HUES48 (cell line): ENCODE results near the gene LCN1.

ENCODE experiments used
- H3K27ac ChIP-seq: one replicate; pipeline ENCODE4 v1.7.0; 2013; ENCODE audit warnings: low read depth, low read length, inconsistent platforms
- H3K27me3 ChIP-seq: 2 replicates; pipeline ENCODE4 v1.6.1; 2013; ENCODE audit warnings: mild to moderate bottlenecking, low read length; ENCODE audit not compliant: control insufficient read depth, insufficient read depth
- H3K36me3 ChIP-seq: 2 replicates; pipeline ENCODE4 v1.6.1; 2013; ENCODE audit warnings: low read length; ENCODE audit not compliant: control insufficient read depth, insufficient read depth
- H3K4me1 ChIP-seq: 2 replicates; pipeline ENCODE4 v1.6.1; 2013; ENCODE audit warnings: mild to moderate bottlenecking, low read length; ENCODE audit not compliant: control insufficient read depth, insufficient read depth
- H3K4me3 ChIP-seq: 2 replicates; pipeline ENCODE4 v1.5.1; 2013; ENCODE audit warnings: mild to moderate bottlenecking, low read depth, low read length
- H3K9ac ChIP-seq: 2 replicates; pipeline ENCODE4 v1.6.1; 2013; ENCODE audit warnings: mild to moderate bottlenecking, low read depth, low read length, moderate library complexity
- H3K9me3 ChIP-seq: 2 replicates; pipeline ENCODE4 v1.6.1; 2013; ENCODE audit warnings: low read length; ENCODE audit not compliant: control insufficient read depth, insufficient read depth

The LCN1 gene

GRCh38 chr9:135520916-135521607, at the start of gene LCN1:
TSS of gene LCN1 (plus strand) at chr9:135521440. CDS start at chr9:135521498, 58 bp downstream.
- Histone ChIP-seq H3K4me3 (no peak within 1 kb of the TSS), H3K9me3 (no peaks in the 10 kb centered on the region), H3K4me1 (no peaks in the 10 kb centered on the region), H3K36me3 (no peaks in the 10 kb centered on the region), H3K27ac (no peak within 1 kb of the TSS), H3K9ac (no peak within 1 kb of the TSS), H3K27me3 (no peaks in the 10 kb centered on the region)

- Histone ChIP-seq H3K9me3 (no peaks in the 10 kb centered on the region), H3K27me3 (no peaks in the 10 kb centered on the region), H3K36me3 (no peaks in the 10 kb centered on the region), H3K27ac (peak overlapping the region; percentile 28), H3K4me3 (no peak overlapping the region), H3K9ac (no peak overlapping the region), H3K4me1 (peaks cover 9% of the 10 kb centered on the region; the same call in 1 of the 2 replicates)
Measured at GRCh38 chr9:135471791-135472640, 49.2 kb upstream of the LCN1 start.

GRCh38 chr9:135473972-135474543, 47.2 kb upstream of the LCN1 start:
- peaks cover 9% of the 10 kb centered on the region; the same call in 1 of the 2 replicates for H3K4me1 ChIP-seq

GRCh38 chr9:135474915-135475314, 46.3 kb upstream of the LCN1 start:
- H3K27ac ChIP-seq, result no peak overlapping the region
- H3K4me1 ChIP-seq, result peaks cover 9% of the 10 kb centered on the region; the same call in 1 of the 2 replicates
- H3K4me3 ChIP-seq, result no peak overlapping the region
- H3K36me3 ChIP-seq, result no peaks in the 10 kb centered on the region
- no peaks in the 10 kb centered on the region for H3K27me3 ChIP-seq
- no peak overlapping the region for H3K9ac ChIP-seq
- no peaks in the 10 kb centered on the region for H3K9me3 ChIP-seq

More at GRCh38 chr9:135473972-135474543, 47.2 kb upstream of the LCN1 start:
- H3K36me3 ChIP-seq, result no peaks in the 10 kb centered on the region
- H3K27me3 ChIP-seq, result no peaks in the 10 kb centered on the region
- no peaks in the 10 kb centered on the region for H3K9me3 ChIP-seq
- H3K9ac ChIP-seq, result no peak overlapping the region
- no peak overlapping the region for H3K4me3 ChIP-seq
- no peak overlapping the region for H3K27ac ChIP-seq

- Histone ChIP-seq H3K9ac (no peak overlapping the region), H3K36me3 (no peaks in the 10 kb centered on the region), H3K4me3 (no peak overlapping the region), H3K27ac (no peak overlapping the region), H3K27me3 (no peaks in the 10 kb centered on the region), H3K9me3 (no peaks in the 10 kb centered on the region), H3K4me1 (peaks cover 6% of the 10 kb centered on the region; the same call in 1 of the 2 replicates)
Measured at GRCh38 chr9:135476561-135477355, 44.5 kb upstream of the LCN1 start.

GRCh38 chr9:135478191-135478590, 43.0 kb upstream of the LCN1 start:
- no peak overlapping the region for H3K4me3 ChIP-seq
- no peaks in the 10 kb centered on the region for H3K4me1 ChIP-seq
- H3K27ac ChIP-seq, result no peak overlapping the region
- H3K36me3 ChIP-seq, result peaks cover 4% of the 10 kb centered on the region; the same call in 1 of the 2 replicates
- no peaks in the 10 kb centered on the region for H3K9me3 ChIP-seq
- no peak overlapping the region for H3K9ac ChIP-seq
- no peaks in the 10 kb centered on the region for H3K27me3 ChIP-seq

GRCh38 chr9:135478829-135479468, 42.3 kb upstream of the LCN1 start:
- Histone ChIP-seq H3K9ac (no peak overlapping the region), H3K9me3 (no peaks in the 10 kb centered on the region), H3K4me3 (peak overlapping the region; percentile 63), H3K4me1 (no peaks in the 10 kb centered on the region), H3K36me3 (peaks cover 11% of the 10 kb centered on the region), H3K27me3 (no peaks in the 10 kb centered on the region), H3K27ac (no peak overlapping the region)

- peak within 1 kb of the TSS; percentile 51 for H3K27ac ChIP-seq
Measured at GRCh38 chr9:135479469-135480052, 41.7 kb upstream of the LCN1 start, which contains the start of gene PPP1R26. TSS of gene PPP1R26 (plus strand) at chr9:135479782. CDS start at chr9:135484511, 4,729 bp downstream.

GRCh38 chr9:135480071-135480939, 40.9 kb upstream of the LCN1 start:
- Histone ChIP-seq H3K36me3 (peaks cover 25% of the 10 kb centered on the region), H3K4me1 (no peaks in the 10 kb centered on the region), H3K9ac (peak overlapping the region; percentile 59), H3K27me3 (no peaks in the 10 kb centered on the region), H3K4me3 (peak overlapping the region; percentile 79), H3K27ac (peak overlapping the region; percentile 51), H3K9me3 (no peaks in the 10 kb centered on the region)

More at GRCh38 chr9:135479469-135480052, 41.7 kb upstream of the LCN1 start, which contains the start of gene PPP1R26:
- peak within 1 kb of the TSS; percentile 79 for H3K4me3 ChIP-seq
- H3K4me1 ChIP-seq, result no peaks in the 10 kb centered on the region
- H3K27me3 ChIP-seq, result no peaks in the 10 kb centered on the region
- peak within 1 kb of the TSS; percentile 59 for H3K9ac ChIP-seq
- no peaks in the 10 kb centered on the region for H3K9me3 ChIP-seq
- H3K36me3 ChIP-seq, result peaks cover 17% of the 10 kb centered on the region
